LHCN-M2 (cell line): Measurements from ENCODE around the gene YBX2. TPM values are rescaled to one million over a fixed set of nuclear protein-coding genes. Genes with fewer than 3 reads are reported as not detected.
"Not testable (repeated sequence)": the region's sequence is repeated elsewhere in the genome, so short reads cannot be mapped to it uniquely, and the experiment has no call there.

Experiments used
- DNase-seq: peaks from one replicate; pipeline ENCODE4 v3.0.0-alpha.2; 2012; ENCODE audit warnings: low read depth
- total RNA-seq: library from RNA; depleted of rRNA; stranded (reverse); fragments of >200 nt; gene quantifications from 2 replicates; pipeline ENCODE4 v1.2.3, GENCODE V29; 2014; rRNA removed

Gene YBX2
- total RNA-seq, 1 experiment from 2014 or later = not detected

GRCh38 chr17:7248796-7249195 lies 45.6 kb downstream of the YBX2 start:
- DNase-seq = no peak

- no peak for DNase-seq
Measured at GRCh38 chr17:7246779-7247178, 47.7 kb downstream of the YBX2 start.

- DNase-seq = not testable (repeated sequence)
Measured at GRCh38 chr17:7243838-7244237, 50.6 kb downstream of the YBX2 start.

GRCh38 chr17:7243453-7243729 lies 51.0 kb downstream of the YBX2 start:
- no peak for DNase-seq

- peak; percentile 94 for DNase-seq
Measured at GRCh38 chr17:7242717-7243452, 51.6 kb downstream of the YBX2 start.

- DNase-seq = peak; percentile 88
Measured at GRCh38 chr17:7241783-7242716, 52.4 kb downstream of the YBX2 start, which contains the start of gene GABARAP. Gene GABARAP, minus strand, starts transcription at chr17:7242449. Its CDS starts 119 bp downstream, at chr17:7242330.

- no peak for DNase-seq
Measured at GRCh38 chr17:7241090-7241733, 53.2 kb downstream of the YBX2 start.

GRCh38 chr17:7240375-7240774 lies 54.1 kb downstream of the YBX2 start:
- DNase-seq = no peak

GRCh38 chr17:7239091-7240027 lies 55.1 kb downstream of the YBX2 start, which contains the start of gene PHF23:
Gene PHF23, minus strand, starts transcription at chr17:7239457. Its CDS starts 178 bp downstream, at chr17:7239279.
- peak; percentile 99 for DNase-seq

GRCh38 chr17:7238420-7239090 lies 55.9 kb downstream of the YBX2 start:
- DNase-seq = no peak

Other genes with a start within 250 kb of the YBX2 start
- gene CLEC10A, start 214.4 kb downstream of the YBX2 start, total RNA-seq = not detected in 2 replicates
- gene ASGR2, start 179.8 kb downstream of the YBX2 start, total RNA-seq = not detected in 2 replicates
- gene ASGR1, start 115.3 kb downstream of the YBX2 start, total RNA-seq = 0.29 and 1.4 TPM in 2 replicates
- 16.6 and 17.3 TPM in 2 replicates for gene DLG4, start 74.8 kb downstream of the YBX2 start, total RNA-seq
- gene ACADVL, start 74.7 kb downstream of the YBX2 start, total RNA-seq = 485 and 564 TPM in 2 replicates
- 64.8 and 71.4 TPM in 2 replicates for gene DVL2, start 60.1 kb downstream of the YBX2 start, total RNA-seq
- gene PHF23, start 55.2 kb downstream of the YBX2 start, total RNA-seq = 54.7 and 56.4 TPM in 2 replicates
- 161 and 171 TPM in 2 replicates for gene GABARAP, start 52.2 kb downstream of the YBX2 start, total RNA-seq
- 59.1 and 65.5 TPM in 2 replicates for gene CTDNEP1, start 42.9 kb downstream of the YBX2 start, total RNA-seq
- 52.6 and 58.2 TPM in 2 replicates for gene ELP5, start 42.4 kb downstream of the YBX2 start, total RNA-seq
- gene CLDN7, start 32.2 kb downstream of the YBX2 start, total RNA-seq = not detected in 2 replicates
- 0.11 TPM in 1 of 2 replicates, not detected in the other for gene SLC2A4, start 12.9 kb downstream of the YBX2 start, total RNA-seq
- 968 and 1,043 TPM in 2 replicates for gene EIF5A, start 13.0 kb upstream of the YBX2 start, total RNA-seq
- 98.7 and 119 TPM in 2 replicates for gene GPS2, start 20.7 kb upstream of the YBX2 start, total RNA-seq
- 15.1 and 15.7 TPM in 2 replicates for gene NEURL4, start 34.7 kb upstream of the YBX2 start, total RNA-seq
- gene ACAP1, start 41.9 kb upstream of the YBX2 start, total RNA-seq = 1.5 TPM in 1 of 2 replicates, not detected in the other
- 8.3 and 9.0 TPM in 2 replicates for gene KCTD11, start 57.5 kb upstream of the YBX2 start, total RNA-seq
- gene TMEM95, start 60.5 kb upstream of the YBX2 start, total RNA-seq = not detected in 2 replicates
- gene TNK1, start 86.5 kb upstream of the YBX2 start, total RNA-seq = 0.06 TPM in 1 of 2 replicates, not detected in the other
- 38.1 and 54.4 TPM in 2 replicates for gene PLSCR3, start 99.9 kb upstream of the YBX2 start, total RNA-seq
- 65.1 and 88.9 TPM in 2 replicates for gene TMEM256, start 109.5 kb upstream of the YBX2 start, total RNA-seq
- 7.6 and 8.3 TPM in 2 replicates for gene NLGN2, start 113.2 kb upstream of the YBX2 start, total RNA-seq
- gene SPEM1, start 125.7 kb upstream of the YBX2 start, total RNA-seq = not detected in 2 replicates
- gene SPEM2, start 131.0 kb upstream of the YBX2 start, total RNA-seq = not detected in 2 replicates
- gene SPEM3, start 134.2 kb upstream of the YBX2 start, total RNA-seq = not detected in 2 replicates
- 0.75 and 0.90 TPM in 2 replicates for gene TMEM102, start 140.8 kb upstream of the YBX2 start, total RNA-seq
- gene FGF11, start 144.9 kb upstream of the YBX2 start, total RNA-seq = 23.4 and 23.8 TPM in 2 replicates
- gene CHRNB1, start 150.4 kb upstream of the YBX2 start, total RNA-seq = 51.9 and 60.3 TPM in 2 replicates
- 25.3 and 27.8 TPM in 2 replicates for gene ZBTB4, start 185.0 kb upstream of the YBX2 start, total RNA-seq
- gene SLC35G6, start 186.8 kb upstream of the YBX2 start, total RNA-seq = not detected in 2 replicates
- gene POLR2A, start 189.7 kb upstream of the YBX2 start, total RNA-seq = 63.7 and 81.4 TPM in 2 replicates